HepG2 (cell line): ENCODE measurements around the gene FAM200B. TPM values are rescaled to one million over a fixed set of nuclear protein-coding genes. Genes with fewer than 3 reads are reported as not detected.

ENCODE experiments used
- ATAC-seq: fragments of 200-7000 bp; cut with Tn5 transposase; 3 replicates; pipeline ENCODE4 v1.9.1; 2020; ENCODE audit warnings: mild to moderate bottlenecking, moderate library complexity
- BruUV-seq: library from RNA; stranded (reverse); fragments of 400-500 nt; replicated peaks from 2 replicates; lab custom pipeline; 2021; lab: Mats Ljungman, UMichigan
- CTCF ChIA-PET: fragments of 300-600 bp; formaldehyde crosslinking; extraction: SDS; loops from one replicate; lab custom pipeline; 2021; ENCODE audit warnings: low total read pairs, inconsistent platforms, low intra/inter-chr PET ratio; lab: Yijun Ruan, JAX
- POLR2A ChIA-PET: fragments of 350-600 bp; sonication (Branson Sonifier 250); formaldehyde crosslinking; loops from one replicate; lab custom pipeline; 2020; ENCODE audit warnings: antibody characterized with exemption, inconsistent platforms; lab: Yijun Ruan, JAX
- DNase-seq: peaks from one replicate; pipeline ENCODE4 v3.0.0-alpha.2; 2015; ENCODE audit warnings: low spot score
- FAIRE-seq: peaks from 3 replicates; lab custom pipeline; 2011; peaks lifted over from hg19 to GRCh38; lab: Jason Lieb, UNC
- H2AFZ ChIP-seq: one replicate; pipeline ENCODE4 v1.6.1; 2011; ENCODE audit warnings: low read length, inconsistent platforms
- H3K27ac ChIP-seq: fragments of 300-600 bp; 3 replicates; pipeline ENCODE4 v1.8.0; 2011; ENCODE audit warnings: mixed run types, mild to moderate bottlenecking, mixed read lengths, low read length, inconsistent platforms; ENCODE audit not compliant: insufficient read depth; ENCODE audit errors: extremely low read length
- H3K27me3 ChIP-seq, 2 experiments: fragments of 200-600 bp in 1 of 2; 2 replicates in 1 of 2; 3 replicates in 1 of 2; pipeline versions ENCODE4 v1.6.0 to v1.8.0; 2011; ENCODE audit warnings: low read length in 2 of 2, mild to moderate bottlenecking in 2 of 2, moderate library complexity in 2 of 2, inconsistent platforms in 1 of 2; ENCODE audit not compliant: insufficient read depth in 2 of 2, control insufficient read depth in 1 of 2
- H3K36me3 ChIP-seq, 2 experiments: fragments of 200-600 bp in 1 of 2; replicated peaks in 1 of 2; 2 replicates in 1 of 2; 3 replicates in 1 of 2; pipeline versions ENCODE4 v1.5.1 to v1.8.0; 2011; ENCODE audit warnings: low read length in 2 of 2, inconsistent platforms in 1 of 2; ENCODE audit not compliant: insufficient read depth in 2 of 2, control insufficient read depth in 1 of 2
- H3K4me1 ChIP-seq: 2 replicates; pipeline ENCODE4 v1.5.1; 2012; ENCODE audit warnings: low read length, inconsistent platforms; ENCODE audit not compliant: insufficient read depth
- H3K4me2 ChIP-seq: 2 replicates; pipeline ENCODE4 v1.6.0; 2011; ENCODE audit warnings: low read depth, low read length, inconsistent platforms
- H3K4me3 ChIP-seq, 3 experiments: fragments of 200-600 bp in 1 of 3; sonication (generic), shearing (Covaris generic) in 1 of 3; replicated peaks in 1 of 3; 2 replicates each; pipeline ENCODE4 v1.5.1; 2011 to 2016; ENCODE audit warnings: low read length in 3 of 3, inconsistent platforms in 2 of 3, low read depth in 2 of 3, mild to moderate bottlenecking in 2 of 3, control low read depth in 1 of 3, mixed read lengths in 1 of 3; ENCODE audit not compliant: insufficient read depth in 1 of 3
- H3K79me2 ChIP-seq: one replicate; pipeline ENCODE4 v1.6.1; 2011; ENCODE audit warnings: low read length, inconsistent platforms; ENCODE audit not compliant: insufficient read depth
- H3K9ac ChIP-seq: 2 replicates; pipeline ENCODE4 v1.6.0; 2011; ENCODE audit warnings: mild to moderate bottlenecking, low read depth, low read length, inconsistent platforms; ENCODE audit not compliant: insufficient read depth
- H3K9me3 ChIP-seq: 2 replicates; pipeline ENCODE4 v1.5.1; 2012; ENCODE audit warnings: mild to moderate bottlenecking, low read length
- H4K20me1 ChIP-seq: 2 replicates; pipeline ENCODE4 v1.6.0; 2011; ENCODE audit warnings: inconsistent platforms, mild to moderate bottlenecking, low read length, moderate library complexity; ENCODE audit not compliant: insufficient read depth
- KIAA2018 ChIP-seq: sonication (generic); formaldehyde crosslinking; IDR thresholded peaks from 2 replicates; pipeline ENCODE4 v1.5.0; 2020; ENCODE audit warnings: mild to moderate bottlenecking, missing genetic modification reagents, borderline replicate concordance
- WGBS: methylation state at CpG from one replicate; pipeline ENCODE4 v1.1.6; 2017; ENCODE audit warnings: low lambda C conversion rate; 5-methylcytosine and 5-hydroxymethylcytosine counted together
- in situ Hi-C: cut with HindIII; loops from 2 replicates; pipeline ENCODE4 v1.10.0; 2017; ENCODE audit warnings: low pct_unique_long_range_greater_than_20kb; ENCODE audit not compliant: extremely low pct_ligation_motif_present
- intact Hi-C: fragments of 100-400 bp; cut with micrococcal nuclease; formaldehyde crosslinking; loops from one replicate; pipeline ENCODE4 v1.10.0; 2022; ENCODE audit not compliant: unreplicated experiment
- polyA plus RNA-seq, 8 experiments: library from polyadenylated mRNA; depleted of rRNA in 3 of 8; stranded (reverse) in 7 of 8; unstranded in 1 of 8; fragments of >200 nt; fragmentation: Illumina TruSeq in 4 of 8; extraction: Trizol in 4 of 8; gene quantifications; 2 replicates each; pipeline versions ENCODE4 v1.2.1 to v1.2.3, GENCODE V29; 2011 to 2016; ENCODE audit warnings: low read depth in 4 of 8, missing spikeins in 1 of 8, mixed read lengths in 1 of 8; ENCODE audit not compliant: insufficient read depth in 1 of 8
- total RNA-seq, 5 experiments: library from RNA; depleted of rRNA; stranded (reverse); fragments of >200 nt; fragmentation: Illumina TruSeq; extraction: Trizol; gene quantifications; 2 replicates each; pipeline ENCODE4 v1.2.3, GENCODE V29; 2016; ENCODE audit warnings: low read depth in 1 of 5
- TF ChIP-seq, protein P1 (sequence below): sonication (generic); formaldehyde crosslinking; IDR thresholded peaks from 2 replicates; pipeline ENCODE4 v1.4.0; 2020; ENCODE audit warnings: missing genetic modification reagents, borderline replicate concordance

FAM200B gene
- total and polyA plus RNA-seq, 2 of the 13 experiments (the other 11 are each of a cell fraction or from before 2014, with no cell fraction given) = 25.6 to 41.8 TPM

DNA sequence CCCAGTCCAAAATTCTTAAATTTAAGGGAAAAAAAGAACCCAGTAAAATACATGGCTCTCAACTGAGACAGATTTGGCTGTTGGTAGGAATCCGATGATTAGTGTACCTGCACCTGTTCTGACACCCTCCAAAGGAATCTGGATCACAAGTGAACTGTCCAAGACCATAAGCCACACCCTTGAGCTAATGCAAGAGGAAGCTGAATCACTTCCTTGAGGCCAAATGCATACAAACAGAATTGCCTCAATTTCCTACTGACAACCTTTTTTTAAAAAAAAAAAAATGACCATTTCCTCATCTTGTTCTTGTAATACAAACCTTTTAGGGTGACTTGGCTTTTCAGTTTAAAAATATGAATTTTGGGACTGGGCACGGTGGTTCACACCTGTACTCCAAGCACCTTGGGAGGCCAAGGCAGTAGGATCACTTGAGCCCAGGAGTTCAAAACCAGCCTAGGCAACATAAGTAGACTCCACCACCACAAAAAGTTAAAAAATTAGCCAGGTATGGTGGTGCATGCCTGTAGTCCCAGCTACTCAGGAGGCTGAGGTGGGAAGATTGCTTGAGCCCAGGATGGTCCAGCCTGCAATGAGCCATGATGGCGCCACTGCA, 15.8 kb upstream of the FAM200B start:
- no peak overlapping the region for H2AFZ ChIP-seq
- FAIRE-seq = no peak
- no peak for TF ChIP-seq KIAA2018 (CRISPR knock-in tag)
- TF ChIP-seq, protein P1, sequence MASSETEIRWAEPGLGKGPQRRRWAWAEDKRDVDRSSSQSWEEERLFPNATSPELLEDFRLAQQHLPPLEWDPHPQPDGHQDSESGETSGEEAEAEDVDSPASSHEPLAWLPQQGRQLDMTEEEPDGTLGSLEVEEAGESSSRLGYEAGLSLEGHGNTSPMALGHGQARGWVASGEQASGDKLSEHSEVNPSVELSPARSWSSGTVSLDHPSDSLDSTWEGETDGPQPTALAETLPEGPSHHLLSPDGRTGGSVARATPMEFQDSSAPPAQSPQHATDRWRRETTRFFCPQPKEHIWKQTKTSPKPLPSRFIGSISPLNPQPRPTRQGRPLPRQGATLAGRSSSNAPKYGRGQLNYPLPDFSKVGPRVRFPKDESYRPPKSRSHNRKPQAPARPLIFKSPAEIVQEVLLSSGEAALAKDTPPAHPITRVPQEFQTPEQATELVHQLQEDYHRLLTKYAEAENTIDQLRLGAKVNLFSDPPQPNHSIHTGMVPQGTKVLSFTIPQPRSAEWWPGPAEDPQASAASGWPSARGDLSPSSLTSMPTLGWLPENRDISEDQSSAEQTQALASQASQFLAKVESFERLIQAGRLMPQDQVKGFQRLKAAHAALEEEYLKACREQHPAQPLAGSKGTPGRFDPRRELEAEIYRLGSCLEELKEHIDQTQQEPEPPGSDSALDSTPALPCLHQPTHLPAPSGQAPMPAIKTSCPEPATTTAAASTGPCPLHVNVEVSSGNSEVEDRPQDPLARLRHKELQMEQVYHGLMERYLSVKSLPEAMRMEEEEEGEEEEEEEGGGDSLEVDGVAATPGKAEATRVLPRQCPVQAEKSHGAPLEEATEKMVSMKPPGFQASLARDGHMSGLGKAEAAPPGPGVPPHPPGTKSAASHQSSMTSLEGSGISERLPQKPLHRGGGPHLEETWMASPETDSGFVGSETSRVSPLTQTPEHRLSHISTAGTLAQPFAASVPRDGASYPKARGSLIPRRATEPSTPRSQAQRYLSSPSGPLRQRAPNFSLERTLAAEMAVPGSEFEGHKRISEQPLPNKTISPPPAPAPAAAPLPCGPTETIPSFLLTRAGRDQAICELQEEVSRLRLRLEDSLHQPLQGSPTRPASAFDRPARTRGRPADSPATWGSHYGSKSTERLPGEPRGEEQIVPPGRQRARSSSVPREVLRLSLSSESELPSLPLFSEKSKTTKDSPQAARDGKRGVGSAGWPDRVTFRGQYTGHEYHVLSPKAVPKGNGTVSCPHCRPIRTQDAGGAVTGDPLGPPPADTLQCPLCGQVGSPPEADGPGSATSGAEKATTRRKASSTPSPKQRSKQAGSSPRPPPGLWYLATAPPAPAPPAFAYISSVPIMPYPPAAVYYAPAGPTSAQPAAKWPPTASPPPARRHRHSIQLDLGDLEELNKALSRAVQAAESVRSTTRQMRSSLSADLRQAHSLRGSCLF (CRISPR knock-in tag) = no peak
- H3K79me2 ChIP-seq = no peaks in the 10 kb centered on the region
- no peak for DNase-seq
- POLR2A ChIA-PET = no interaction called here
- H3K9ac ChIP-seq = no peak overlapping the region
- BruUV-seq = no TSS peak
- no peak overlapping the region for H3K27ac ChIP-seq
- intact Hi-C loops (no loop called here), in situ Hi-C loops (loop anchor here (25.0 kb wide), 1 partner anchor 654 kb away; the partner anchor contains the start of gene CPEB2)
- H3K36me3 ChIP-seq = peaks cover 0 to 4% of the 10 kb centered on the region in 2 experiments; a peak in 2 of 5 replicates
- no peaks in the 10 kb centered on the region for H3K9me3 ChIP-seq
- H3K4me3 ChIP-seq = no peak overlapping the region
- H4K20me1 ChIP-seq = no peaks in the 10 kb centered on the region
- H3K4me1 ChIP-seq = peaks cover 11% of the 10 kb centered on the region
- no peaks in the 10 kb centered on the region for H3K27me3 ChIP-seq
- WGBS = 100% methylated on average over 3 of the region's 3 CpGs
- H3K4me2 ChIP-seq = no peak overlapping the region
- CTCF ChIA-PET = no interaction called here
- ATAC-seq = no peak
